ENCODE measurements around the gene RAET1L.
"Not testable (repeated sequence)": the region's sequence is repeated elsewhere in the genome, so short reads cannot be mapped to it uniquely, and the experiment has no call there.

The RAET1L gene

DNA sequence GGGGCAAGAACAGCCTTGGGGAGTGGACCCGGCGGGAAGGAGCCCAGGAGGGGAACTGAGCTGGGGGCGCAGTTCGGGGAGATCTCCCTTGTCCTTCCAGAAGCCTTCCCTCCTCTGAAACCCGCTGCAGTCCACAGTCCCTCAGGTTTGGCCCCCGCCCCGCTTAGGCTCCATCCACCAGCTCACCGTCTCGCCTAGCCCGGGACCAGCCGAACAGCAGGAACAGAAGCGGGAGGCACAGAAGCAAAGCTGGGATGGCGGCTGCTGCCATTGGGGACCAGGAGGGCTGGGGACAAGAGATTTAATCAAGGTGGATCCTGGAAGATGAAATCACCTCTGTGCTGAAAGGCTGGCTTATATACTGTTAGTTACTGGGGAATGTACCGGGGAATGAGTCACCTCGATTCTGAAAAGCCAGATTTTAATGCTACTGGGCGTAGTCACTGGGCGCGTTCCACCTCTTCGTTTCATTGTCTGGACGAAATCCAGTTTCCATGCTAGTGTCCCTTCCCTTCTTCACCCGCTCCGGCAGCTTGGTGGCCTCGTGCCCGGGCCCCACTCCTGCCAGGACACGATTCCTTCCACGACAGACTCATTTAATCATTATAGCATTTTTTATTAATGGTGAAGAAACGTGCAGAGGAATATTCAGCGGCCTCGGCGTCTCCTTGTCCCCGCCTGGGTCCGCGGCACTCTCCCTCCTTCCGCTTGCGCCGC, at the start of gene RAET1L:
Gene RAET1L (minus strand): TSS at position 332 of the 717 bp plus-strand sequence. CDS start 61 bp downstream, at position 271.
- no peak for DNase-seq

DNA sequence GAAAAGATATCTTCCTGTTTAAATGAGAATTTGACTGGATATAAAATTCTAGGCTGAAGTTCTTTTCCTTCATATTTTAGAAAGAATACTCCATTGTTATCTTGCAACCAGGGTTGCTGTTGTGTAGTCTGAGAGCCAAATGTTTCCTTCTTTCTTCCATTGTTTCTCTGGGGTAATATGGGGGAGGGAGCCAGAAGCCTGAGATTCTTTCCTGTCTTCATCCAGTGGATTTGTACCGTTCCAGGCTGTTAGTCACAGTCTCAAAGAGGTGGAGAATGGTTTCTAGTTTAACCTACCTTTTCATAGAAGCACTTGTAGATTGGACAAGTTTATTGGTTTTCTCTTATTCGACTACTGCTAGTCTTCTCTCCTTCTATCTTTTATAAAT, 49.7 kb upstream of the RAET1L start:
- DNase-seq = no peak

- not testable (repeated sequence) for DNase-seq
These were observed 49.2 kb upstream of the RAET1L start for GRCh38 chr6:150074396-150075033.

GRCh38 chr6:150072201-150072600, 46.9 kb upstream of the RAET1L start:
- DNase-seq = peak; percentile 11 to 23

DNA sequence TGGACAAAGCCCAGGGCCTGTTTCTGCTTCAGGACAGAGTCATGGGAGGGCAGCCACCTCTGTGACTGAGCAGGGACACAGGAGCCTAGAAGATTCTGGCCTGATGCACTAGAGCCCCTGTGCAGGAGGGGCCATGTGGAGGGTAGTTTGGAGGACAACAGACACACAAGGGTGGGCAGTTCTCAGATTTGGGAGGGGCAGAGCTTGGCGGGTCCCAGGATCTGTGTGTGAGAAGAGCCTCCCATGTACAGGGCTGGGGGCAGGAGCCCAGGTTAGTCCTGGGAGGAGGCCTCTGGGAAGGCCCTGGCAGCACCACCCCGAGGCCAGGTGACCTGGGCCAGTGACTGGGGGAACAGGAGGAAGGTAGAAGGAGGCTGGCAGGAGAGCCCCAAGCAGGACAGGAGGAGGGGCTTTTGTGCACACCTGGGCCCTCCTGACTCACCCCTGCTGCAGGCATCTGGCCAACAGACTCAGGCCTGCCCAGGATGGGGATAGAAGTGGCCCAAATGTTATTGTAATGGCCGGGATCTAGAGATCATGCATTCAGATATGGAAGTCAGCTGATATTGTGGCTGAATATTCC, 45.0 kb upstream of the RAET1L start:
- no peak for DNase-seq

DNA sequence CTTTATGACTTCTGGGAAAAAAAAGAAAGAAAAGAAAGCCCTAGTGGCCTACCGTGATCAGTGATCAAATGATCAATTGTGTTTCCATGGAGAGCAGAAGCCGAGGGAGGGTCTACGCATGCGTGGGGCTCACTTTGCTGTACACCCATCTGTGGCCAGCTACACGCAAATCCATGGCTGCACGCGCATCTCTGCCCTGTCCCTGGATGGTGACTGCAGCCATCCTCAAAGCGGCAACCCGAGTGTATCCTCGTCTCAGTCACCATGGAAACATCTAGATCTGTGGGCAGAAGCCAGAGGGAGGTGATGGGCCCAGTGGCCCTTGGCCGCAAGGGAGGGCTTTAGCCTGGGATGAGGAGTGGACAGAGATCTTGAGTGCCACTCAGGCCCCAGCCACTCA, 44.4 kb upstream of the RAET1L start:
- no peak for DNase-seq

GRCh38 chr6:150068720-150069648, 43.7 kb upstream of the RAET1L start, which contains the start of gene ULBP3:
TSS of gene ULBP3 (minus strand) at chr6:150069121. CDS start at chr6:150069066, 55 bp downstream.
- peak; percentile 52 to 66 for DNase-seq

DNA sequence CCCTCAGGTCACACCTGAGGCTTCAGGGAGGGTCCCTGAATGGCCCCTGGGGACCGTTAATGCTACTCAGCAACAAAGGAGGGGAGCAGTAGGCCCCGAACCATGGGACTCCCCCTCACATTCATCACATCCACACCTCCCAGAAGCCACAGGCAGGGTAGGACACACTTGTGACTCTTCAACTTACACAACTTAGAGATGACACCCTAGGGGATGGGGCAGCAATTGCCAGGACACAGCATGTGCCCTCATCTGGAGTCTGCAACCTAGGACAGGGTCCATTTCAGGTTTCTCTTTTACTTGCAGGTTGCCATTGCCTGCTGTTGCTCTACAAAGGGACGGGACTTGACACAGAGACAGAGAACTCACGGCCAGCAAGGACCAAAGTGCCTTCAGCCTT, 42.8 kb upstream of the RAET1L start:
- DNase-seq = no peak

DNA sequence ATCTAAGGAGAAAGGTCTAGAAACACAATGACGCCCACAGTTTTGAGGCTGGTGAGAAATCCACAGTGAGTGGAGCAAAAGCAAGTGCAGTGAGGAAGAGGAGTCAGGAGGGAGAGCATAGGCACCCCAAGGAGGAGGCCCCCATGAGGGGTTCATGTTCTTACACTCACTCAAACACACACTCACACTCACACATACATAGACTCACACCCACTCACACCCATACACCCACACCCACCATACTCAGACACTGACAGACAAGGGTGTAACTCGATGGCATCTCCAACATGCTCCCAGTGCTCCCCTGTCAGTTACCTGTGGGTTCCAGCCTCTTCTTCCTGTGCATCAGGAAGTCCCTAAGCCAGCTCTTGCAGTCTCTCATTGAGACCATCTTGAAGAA, 39.8 kb upstream of the RAET1L start:
- no peak for DNase-seq

- no peak for DNase-seq
These were observed 38.3 kb upstream of the RAET1L start for GRCh38 chr6:150063640-150064039.

- DNase-seq = not testable (repeated sequence)
These were observed 34.6 kb upstream of the RAET1L start for GRCh38 chr6:150059973-150060372.

GRCh38 chr6:150058986-150059385, 33.7 kb upstream of the RAET1L start:
- no peak for DNase-seq

DNA sequence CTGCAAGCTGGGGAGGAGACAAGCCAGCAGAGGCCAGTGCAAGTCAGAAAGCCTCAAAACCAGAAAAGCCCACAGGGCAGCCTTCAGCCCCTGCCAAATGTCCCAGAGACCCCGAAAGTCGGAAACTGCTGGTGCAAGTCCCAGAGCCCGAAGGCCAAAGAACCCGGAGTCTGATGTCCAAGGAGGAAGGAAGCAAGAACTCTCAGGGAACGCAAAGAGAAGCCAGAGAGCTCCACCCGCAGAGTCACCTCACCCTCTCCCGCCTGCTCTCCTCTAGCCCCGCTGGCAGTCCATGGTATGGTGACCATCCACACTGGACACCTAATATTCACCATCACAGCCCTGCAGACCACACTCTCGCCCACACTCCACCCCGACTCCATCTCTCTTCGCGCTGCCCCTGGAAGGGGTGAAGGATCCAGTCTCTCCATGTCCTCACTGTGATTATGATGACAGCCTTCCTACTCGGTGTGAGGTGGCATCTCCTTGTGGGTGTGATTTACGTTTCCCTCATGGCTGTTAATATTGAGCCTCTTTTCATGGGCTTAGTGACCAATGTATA, 33.0 kb upstream of the RAET1L start:
- no peak for DNase-seq

- no peak for DNase-seq
These were observed 32.2 kb upstream of the RAET1L start for GRCh38 chr6:150057501-150057951.

DNA sequence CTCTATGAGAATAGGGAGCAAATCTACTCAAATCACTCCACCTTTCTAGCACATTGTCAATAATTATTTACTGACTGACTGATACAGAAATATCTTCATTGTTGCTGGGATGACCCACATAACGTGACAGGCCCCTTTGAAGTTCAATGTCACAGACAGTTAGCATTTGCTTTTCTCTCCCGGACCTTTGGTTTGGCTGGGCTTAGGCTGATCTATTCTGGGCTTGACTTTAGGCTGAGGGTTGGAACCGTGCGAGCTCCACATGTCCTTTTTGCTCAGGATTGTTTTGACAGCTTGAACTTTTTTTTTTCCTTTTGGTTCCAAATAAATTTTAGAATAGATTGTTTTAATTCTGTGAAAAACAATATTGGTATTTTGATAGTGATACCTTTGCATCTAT, 31.6 kb upstream of the RAET1L start:
- DNase-seq = no peak

DNA sequence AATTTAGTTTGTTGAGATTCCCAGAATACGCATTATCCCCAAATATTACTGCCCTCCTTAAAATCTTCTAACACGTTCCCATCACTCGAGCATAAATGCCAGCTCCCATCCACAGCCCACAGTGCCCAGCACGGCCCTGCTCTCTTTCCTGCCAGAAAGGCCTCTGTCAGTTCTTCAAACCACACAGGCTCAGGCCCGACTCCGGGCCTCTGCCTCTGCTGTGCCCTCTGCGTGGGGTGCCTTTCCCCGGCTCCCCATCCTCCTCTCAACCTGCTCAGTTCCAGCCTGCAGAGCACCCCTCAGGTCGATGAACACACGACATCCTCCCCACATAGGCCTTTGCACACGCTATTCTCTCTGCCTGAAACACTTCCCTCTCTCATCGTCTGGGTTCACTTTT, 30.8 kb upstream of the RAET1L start:
- no peak for DNase-seq

- DNase-seq = no peak
These were observed 29.8 kb upstream of the RAET1L start for GRCh38 chr6:150055131-150055530.

GRCh38 chr6:150053450-150053849, 28.1 kb upstream of the RAET1L start:
- no peak for DNase-seq

- no peak for DNase-seq
These were observed 25.5 kb upstream of the RAET1L start for GRCh38 chr6:150050846-150051245.

- DNase-seq = no peak
These were observed 22.8 kb upstream of the RAET1L start for GRCh38 chr6:150048099-150048498.

GRCh38 chr6:150046943-150047342, 21.6 kb upstream of the RAET1L start:
- no peak for DNase-seq

DNA sequence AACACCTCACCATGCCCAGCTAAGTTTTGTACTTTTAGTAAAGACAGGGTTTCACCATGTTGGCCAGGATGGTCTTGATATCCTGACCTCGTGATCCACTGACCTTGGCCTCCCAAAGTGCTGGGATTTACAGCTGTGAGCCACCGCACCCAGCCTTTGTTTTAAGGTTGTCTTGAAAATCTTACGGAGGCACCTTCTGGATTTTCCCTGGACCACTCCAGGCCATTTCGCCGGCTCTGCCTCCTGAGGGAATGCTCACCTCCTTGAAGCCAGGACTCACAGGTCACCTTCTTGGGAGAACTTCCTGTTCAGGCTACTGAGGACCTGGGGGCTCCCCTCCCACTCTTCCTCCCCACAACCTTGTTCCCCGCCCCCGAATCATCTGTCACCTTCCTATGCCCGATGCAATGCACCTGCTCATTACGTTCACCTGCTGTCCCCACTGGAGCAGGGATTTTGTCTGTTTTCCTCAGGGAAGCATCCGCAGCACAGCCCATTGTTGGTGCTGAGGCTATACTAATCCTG, 19.4 kb upstream of the RAET1L start:
- no peak for DNase-seq

Data from stimulated activated CD4-positive, alpha-beta T cell treated with anti-CD3 and anti-CD28 coated beads, Interleukin-4, amount 100 ng/mL, for 4 hours (primary cell).